ENCODE measurements around the gene MCU. TPM values are rescaled to one million over a fixed set of nuclear protein-coding genes. Genes with fewer than 3 reads are reported as not detected.

MCU gene
- total RNA-seq, 1 experiment from 2014 or later = 26.8 TPM

GRCh38 chr10:72785409-72785808 is 93.5 kb downstream of the MCU start:
- Histone ChIP-seq H3K4me3 (replicated peaks in 1 of 2; ENCODE audit: low read depth in 1 of 2, low read length in 2 of 2) (no peak overlapping the region), H3K9ac (ENCODE audit: low read length) (no peak overlapping the region), H3K27me3 (ENCODE audit: insufficient read depth, low read length) (no peaks in the 10 kb centered on the region), H3K36me3 (ENCODE audit: control insufficient read depth in 1 of 2, insufficient read depth in 2 of 2, low read length in 2 of 2) (no peaks in the 10 kb centered on the region), H3K9me2 (ENCODE audit: insufficient read depth) (no peaks in the 10 kb centered on the region), H3K27ac (ENCODE audit: low read depth, low read length) (no peak overlapping the region), H3K9me3 (ENCODE audit: control insufficient read depth in 1 of 2, insufficient read depth in 1 of 2, low read depth in 1 of 2, low read length in 2 of 2) (no peaks in the 10 kb centered on the region), H3K4me2 (ENCODE audit: low read length) (no peak overlapping the region), H3K79me2 (ENCODE audit: insufficient read depth, low read length) (peaks cover 15% of the 10 kb centered on the region; the same call in 1 of the 2 replicates), H4K20me1 (ENCODE audit: insufficient read depth) (no peaks in the 10 kb centered on the region), H3K4me1 (ENCODE audit: control insufficient read depth in 1 of 2, insufficient read depth in 2 of 2, low read length in 2 of 2) (peaks cover 16 to 31% of the 10 kb centered on the region in 2 experiments), H2AFZ (ENCODE audit: low read depth, low read length, poor library complexity, severe bottlenecking) (no peak overlapping the region)
- no TSS peak for BruUV-seq (replicated peaks)
- RAD21 ChIA-PET (ENCODE audit: low non-redundant PET in 1 of 2, low total read pairs in 2 of 2, uncharacterized antibody in 2 of 2, unreplicated experiment in 2 of 2) = no interaction called here
- intact Hi-C loops (cut with micrococcal nuclease) = no loop called here
- POLR2A ChIA-PET = no interaction called here
- TF ChIP-seq SP1 (IDR thresholded peaks at IDR 0.05; ENCODE audit: low read depth) (no peak), POLR2A (IDR thresholded peaks at IDR 0.05; ENCODE audit: borderline replicate concordance, extremely low read depth, insufficient read depth, insufficient read length) (no peak), ZNF274 (IDR thresholded peaks at IDR 0.05; ENCODE audit: low read depth, low read length) (no peak), ELF1 (IDR thresholded peaks at IDR 0.05; ENCODE audit: borderline replicate concordance, low read depth) (no peak), RAD21 (IDR thresholded peaks at IDR 0.05; ENCODE audit: low read depth) (no peak), TCF7L2 (IDR thresholded peaks at IDR 0.05; ENCODE audit: borderline replicate concordance, extremely low read depth, insufficient read depth, insufficient read length) (no peak), ZBTB33 (IDR thresholded peaks at IDR 0.05; ENCODE audit: extremely low read depth, insufficient replicate concordance, low read length) (no peak)
- DNase-seq (ENCODE audit: low read depth, low spot score) (no peak), ATAC-seq (no peak)
- CTCF ChIA-PET = no interaction called here

Data from HCT116 (cell line).